ENCODE results near the gene USP3.

DNA sequence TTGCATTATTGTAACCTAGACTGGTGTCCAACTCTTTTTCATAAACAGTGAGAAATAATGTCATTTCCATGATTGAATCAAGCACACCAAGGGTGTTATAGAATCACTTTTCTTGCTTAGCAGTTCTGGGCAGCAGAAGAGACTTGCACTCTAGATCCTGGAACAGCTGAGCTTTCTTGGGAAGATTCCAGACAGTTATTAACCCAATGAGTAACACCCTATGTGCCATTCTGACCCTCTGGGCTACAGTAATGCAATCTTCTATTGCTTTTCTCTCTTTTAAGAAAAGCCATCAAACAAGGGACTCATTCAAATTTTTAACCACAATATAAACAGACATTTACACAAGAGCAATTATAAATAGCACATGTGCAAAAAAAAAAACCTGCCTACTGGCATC lies 39.3 kb upstream of the USP3 start:
- TF ChIP-seq, protein P1, sequence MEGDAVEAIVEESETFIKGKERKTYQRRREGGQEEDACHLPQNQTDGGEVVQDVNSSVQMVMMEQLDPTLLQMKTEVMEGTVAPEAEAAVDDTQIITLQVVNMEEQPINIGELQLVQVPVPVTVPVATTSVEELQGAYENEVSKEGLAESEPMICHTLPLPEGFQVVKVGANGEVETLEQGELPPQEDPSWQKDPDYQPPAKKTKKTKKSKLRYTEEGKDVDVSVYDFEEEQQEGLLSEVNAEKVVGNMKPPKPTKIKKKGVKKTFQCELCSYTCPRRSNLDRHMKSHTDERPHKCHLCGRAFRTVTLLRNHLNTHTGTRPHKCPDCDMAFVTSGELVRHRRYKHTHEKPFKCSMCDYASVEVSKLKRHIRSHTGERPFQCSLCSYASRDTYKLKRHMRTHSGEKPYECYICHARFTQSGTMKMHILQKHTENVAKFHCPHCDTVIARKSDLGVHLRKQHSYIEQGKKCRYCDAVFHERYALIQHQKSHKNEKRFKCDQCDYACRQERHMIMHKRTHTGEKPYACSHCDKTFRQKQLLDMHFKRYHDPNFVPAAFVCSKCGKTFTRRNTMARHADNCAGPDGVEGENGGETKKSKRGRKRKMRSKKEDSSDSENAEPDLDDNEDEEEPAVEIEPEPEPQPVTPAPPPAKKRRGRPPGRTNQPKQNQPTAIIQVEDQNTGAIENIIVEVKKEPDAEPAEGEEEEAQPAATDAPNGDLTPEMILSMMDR (IDR thresholded peaks at IDR 0.05) = no peak
- TF ChIP-seq EZH2 (IDR thresholded peaks at IDR 0.05; ENCODE audit: borderline replicate concordance, insufficient read depth, low read depth, low read length, poor library complexity, severe bottlenecking) = no peak

All from B cell (primary cell).